GM18867 (cell line): ENCODE measurements around the gene SCN5A.
A peak's percentile ranks its signal among the peaks of the same experiment; 100 is the strongest.

ENCODE experiments used
- ATAC-seq: cut with Tn5 transposase; IDR thresholded peaks from one replicate; pipeline ENCODE4 v1.9.1; 2021; ENCODE audit warnings: mild to moderate bottlenecking, moderate library complexity; ENCODE audit not compliant: unreplicated experiment

Gene SCN5A

GRCh38 chr3:38649500-38650247 is at the start of gene SCN5A:
Gene SCN5A (minus strand): TSS chr3:38649687. CDS start chr3:38633307, 16,380 bp downstream.
- peak; percentile 67 for ATAC-seq

GRCh38 chr3:38698760-38699159 is 49.3 kb upstream of the SCN5A start:
- no peak for ATAC-seq

GRCh38 chr3:38698061-38698460 is 48.6 kb upstream of the SCN5A start:
- ATAC-seq = no peak

GRCh38 chr3:38696034-38696433 is 46.5 kb upstream of the SCN5A start:
- no peak for ATAC-seq

- no peak for ATAC-seq
These were observed 40.7 kb upstream of the SCN5A start for GRCh38 chr3:38690185-38690584.

- no peak for ATAC-seq
These were observed 40.3 kb upstream of the SCN5A start for GRCh38 chr3:38689774-38690173.

GRCh38 chr3:38689346-38689745 is 39.9 kb upstream of the SCN5A start:
- no peak for ATAC-seq

- ATAC-seq = no peak
These were observed 37.8 kb upstream of the SCN5A start for GRCh38 chr3:38687321-38687720.

GRCh38 chr3:38684546-38684945 is 35.1 kb upstream of the SCN5A start:
- ATAC-seq = no peak

GRCh38 chr3:38669668-38670067 is 20.2 kb upstream of the SCN5A start:
- ATAC-seq = no peak

- ATAC-seq = no peak
These were observed 13.1 kb upstream of the SCN5A start for GRCh38 chr3:38662544-38662943.

GRCh38 chr3:38658841-38659240 is 9.4 kb upstream of the SCN5A start:
- no peak for ATAC-seq

GRCh38 chr3:38657369-38657768 is 7.9 kb upstream of the SCN5A start:
- no peak for ATAC-seq

GRCh38 chr3:38655708-38656300 is 6.3 kb upstream of the SCN5A start:
- no peak for ATAC-seq

GRCh38 chr3:38653685-38654537 is 4.4 kb upstream of the SCN5A start:
- ATAC-seq = no peak

GRCh38 chr3:38652934-38653333 is 3.4 kb upstream of the SCN5A start:
- ATAC-seq = no peak

- peak; percentile 65 for ATAC-seq
These were observed 1.8 kb upstream of the SCN5A start for GRCh38 chr3:38651153-38651789.

- ATAC-seq = no peak
These were observed 913 bp upstream of the SCN5A start for GRCh38 chr3:38650248-38650951.

- peak; percentile 12 for ATAC-seq
These were observed 608 bp downstream of the SCN5A start for GRCh38 chr3:38648659-38649499.
